Activated CD8-positive, alpha-beta T cell treated with anti-CD3 and anti-CD28 coated beads for 36 hours (primary cell): ENCODE data around the gene ARFGEF2. TPM values are rescaled to one million over a fixed set of nuclear protein-coding genes. Genes with fewer than 3 reads are reported as not detected.

ENCODE experiments used
- ATAC-seq: fragments of 200-7000 bp; cut with Tn5 transposase; one replicate; pipeline ENCODE4 v1.10.0; 2021; ENCODE audit warnings: mild to moderate bottlenecking, moderate library complexity
- CTCF ChIA-PET: fragments of 350-600 bp; sonication (Branson Sonifier 250); formaldehyde crosslinking; loops from one replicate; lab custom pipeline; 2021; ENCODE audit warnings: antibody characterized with exemption; lab: Charles Lee
- POLR2A ChIA-PET: fragments of 350-600 bp; sonication (Branson Sonifier 250); formaldehyde crosslinking; loops from one replicate; lab custom pipeline; 2021; ENCODE audit warnings: antibody characterized with exemption; lab: Charles Lee
- DNase-seq: peaks from one replicate; pipeline ENCODE4 v3.0.0-alpha.2; 2020
- H3K27ac Mint-ChIP-seq: one replicate; pipeline ENCODE4 v1.8.0; 2021; ENCODE audit warnings: mild to moderate bottlenecking, mixed read lengths
- H3K27me3 Mint-ChIP-seq: one replicate; pipeline ENCODE4 v1.8.0; 2021; ENCODE audit warnings: mixed read lengths
- H3K36me3 Mint-ChIP-seq: one replicate; pipeline ENCODE4 v1.8.0; 2021; ENCODE audit warnings: low read depth, mixed read lengths
- H3K4me1 Mint-ChIP-seq: one replicate; pipeline ENCODE4 v1.8.0; 2021; ENCODE audit warnings: low read depth, mixed read lengths
- H3K4me3 Mint-ChIP-seq: one replicate; pipeline ENCODE4 v1.8.0; 2021; ENCODE audit warnings: mild to moderate bottlenecking, moderate library complexity, mixed read lengths
- H3K9me3 Mint-ChIP-seq: one replicate; pipeline ENCODE4 v1.8.0; 2021; ENCODE audit warnings: mixed read lengths
- intact Hi-C: fragments of 100-400 bp; cut with micrococcal nuclease; formaldehyde crosslinking; loops from one replicate; pipeline ENCODE4 v1.10.0; 2022
- total RNA-seq, 2 experiments: library from RNA; stranded (reverse); gene quantifications; one replicate each; pipeline ENCODE4 v1.2.3, GENCODE V29; 2021
- TF ChIP-seq, protein P1 (sequence below): fragments of 200-600 bp; IDR thresholded peaks from one replicate; pipeline ENCODE4 v1.8.0; 2022; ENCODE audit warnings: antibody characterized with exemption, mild to moderate bottlenecking

Gene ARFGEF2
- total RNA-seq, 2 experiments from 2014 or later = 20.5 to 22.7 TPM

DNA sequence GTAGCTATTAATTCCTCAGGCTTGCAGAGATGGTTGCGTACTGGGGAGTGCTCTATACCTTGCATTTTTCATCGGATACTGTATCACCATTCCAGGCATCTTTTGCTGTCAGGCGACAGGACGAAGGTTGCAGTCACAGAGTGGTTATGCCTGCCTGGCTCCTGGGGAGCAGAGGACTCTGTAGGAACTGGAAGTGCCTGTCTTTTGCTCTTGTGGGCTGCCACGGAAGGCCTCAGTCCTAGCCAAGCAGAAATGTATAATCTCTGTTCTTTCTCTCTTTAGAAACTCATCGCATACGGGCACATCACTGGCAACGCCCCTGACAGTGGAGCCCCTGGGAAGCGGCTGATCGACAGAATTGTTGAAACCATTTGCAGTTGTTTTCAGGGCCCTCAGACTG is 29.5 kb downstream of the ARFGEF2 start:
- DNase-seq = no peak
- H3K4me1 Mint-ChIP-seq = no peaks in the 10 kb centered on the region
- TF ChIP-seq, protein P1, sequence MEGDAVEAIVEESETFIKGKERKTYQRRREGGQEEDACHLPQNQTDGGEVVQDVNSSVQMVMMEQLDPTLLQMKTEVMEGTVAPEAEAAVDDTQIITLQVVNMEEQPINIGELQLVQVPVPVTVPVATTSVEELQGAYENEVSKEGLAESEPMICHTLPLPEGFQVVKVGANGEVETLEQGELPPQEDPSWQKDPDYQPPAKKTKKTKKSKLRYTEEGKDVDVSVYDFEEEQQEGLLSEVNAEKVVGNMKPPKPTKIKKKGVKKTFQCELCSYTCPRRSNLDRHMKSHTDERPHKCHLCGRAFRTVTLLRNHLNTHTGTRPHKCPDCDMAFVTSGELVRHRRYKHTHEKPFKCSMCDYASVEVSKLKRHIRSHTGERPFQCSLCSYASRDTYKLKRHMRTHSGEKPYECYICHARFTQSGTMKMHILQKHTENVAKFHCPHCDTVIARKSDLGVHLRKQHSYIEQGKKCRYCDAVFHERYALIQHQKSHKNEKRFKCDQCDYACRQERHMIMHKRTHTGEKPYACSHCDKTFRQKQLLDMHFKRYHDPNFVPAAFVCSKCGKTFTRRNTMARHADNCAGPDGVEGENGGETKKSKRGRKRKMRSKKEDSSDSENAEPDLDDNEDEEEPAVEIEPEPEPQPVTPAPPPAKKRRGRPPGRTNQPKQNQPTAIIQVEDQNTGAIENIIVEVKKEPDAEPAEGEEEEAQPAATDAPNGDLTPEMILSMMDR = no peak
- POLR2A ChIA-PET = no interaction called here
- H3K36me3 Mint-ChIP-seq = peaks cover 26% of the 10 kb centered on the region
- no peak overlapping the region for H3K4me3 Mint-ChIP-seq
- no peak for ATAC-seq
- CTCF ChIA-PET = interaction anchor here (1.2 kb wide), 1 partner anchor 293 kb away, joined by 3 read pairs; no protein-coding TSS in a partner anchor
- intact Hi-C loops = no loop called here
- H3K9me3 Mint-ChIP-seq = no peaks in the 10 kb centered on the region
- no peaks in the 10 kb centered on the region for H3K27me3 Mint-ChIP-seq
- no peak overlapping the region for H3K27ac Mint-ChIP-seq

GRCh38 chr20:48951646-48952045 is 30.1 kb downstream of the ARFGEF2 start:
- Mint-ChIP-seq H3K4me3 (no peak overlapping the region), H3K9me3 (no peaks in the 10 kb centered on the region), H3K27ac (no peak overlapping the region), H3K36me3 (peaks cover 26% of the 10 kb centered on the region), H3K4me1 (no peaks in the 10 kb centered on the region), H3K27me3 (no peaks in the 10 kb centered on the region)
- intact Hi-C loops = no loop called here
- no peak for ATAC-seq
- DNase-seq = no peak
- CTCF ChIA-PET = no interaction called here
- TF ChIP-seq, protein P1 = no peak
- POLR2A ChIA-PET = no interaction called here

GRCh38 chr20:48952656-48953055 is 31.1 kb downstream of the ARFGEF2 start:
- H3K36me3 Mint-ChIP-seq = peaks cover 26% of the 10 kb centered on the region
- no peak for ATAC-seq

DNA sequence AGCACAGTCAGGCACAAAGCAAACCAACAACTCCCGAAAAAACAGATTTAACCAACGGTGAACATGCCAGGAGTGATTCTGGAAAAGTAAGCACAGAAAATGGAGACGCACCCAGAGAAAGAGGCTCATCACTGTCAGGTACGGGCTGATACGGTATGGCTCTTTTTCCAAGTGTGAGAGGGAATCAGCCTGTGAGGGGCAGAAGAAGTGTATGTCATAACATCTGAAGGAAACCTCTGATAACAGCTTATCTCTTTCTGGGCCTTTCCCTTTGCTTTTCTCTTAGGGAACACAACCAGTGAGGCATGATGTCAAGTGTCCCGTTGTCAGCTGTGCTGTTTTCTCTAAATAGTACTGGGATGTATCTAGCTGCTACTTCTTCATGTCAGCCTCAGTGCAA is 32.1 kb downstream of the ARFGEF2 start:
- no peaks in the 10 kb centered on the region for H3K9me3 Mint-ChIP-seq
- ATAC-seq = no peak
- TF ChIP-seq, protein P1 = no peak
- no peak overlapping the region for H3K4me3 Mint-ChIP-seq
- H3K27ac Mint-ChIP-seq = no peak overlapping the region
- no peaks in the 10 kb centered on the region for H3K4me1 Mint-ChIP-seq
- ChIA-PET CTCF (no interaction called here), POLR2A (interaction anchor here (0.6 kb wide), 1 partner anchor 19 kb away, joined by 3 read pairs; no protein-coding TSS in a partner anchor)
- H3K27me3 Mint-ChIP-seq = no peaks in the 10 kb centered on the region
- DNase-seq = no peak
- H3K36me3 Mint-ChIP-seq = peaks cover 29% of the 10 kb centered on the region
- intact Hi-C loops = no loop called here

More at GRCh38 chr20:48952656-48953055, 31.1 kb downstream of the ARFGEF2 start:
- CTCF ChIA-PET = no interaction called here
- Mint-ChIP-seq H3K27ac (no peak overlapping the region), H3K4me3 (no peak overlapping the region), H3K4me1 (no peaks in the 10 kb centered on the region), H3K9me3 (no peaks in the 10 kb centered on the region), H3K27me3 (no peaks in the 10 kb centered on the region)
- DNase-seq = no peak
- POLR2A ChIA-PET = no interaction called here
- TF ChIP-seq, protein P1 = no peak
- intact Hi-C loops = no loop called here

DNA sequence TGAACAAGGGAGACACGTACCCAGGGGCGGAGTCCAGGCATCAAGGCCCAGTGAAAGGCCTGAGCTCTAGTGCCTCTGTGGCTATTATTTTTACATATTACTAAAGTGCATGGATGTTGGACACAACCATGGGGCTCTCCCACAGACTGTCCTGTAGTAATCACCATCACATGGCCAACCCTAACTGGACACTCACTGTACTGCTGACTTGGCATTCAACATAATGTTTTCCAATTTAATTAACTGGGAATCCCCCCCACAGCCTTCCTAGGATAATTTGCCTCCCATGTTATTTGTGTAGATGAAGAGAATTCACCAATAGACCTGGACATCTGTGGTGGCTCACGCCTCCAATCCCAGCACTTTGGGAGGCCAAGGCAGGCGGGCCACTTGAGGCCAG is 34.5 kb downstream of the ARFGEF2 start:
- Mint-ChIP-seq H3K27ac (no peak overlapping the region), H3K4me1 (peaks cover 5% of the 10 kb centered on the region), H3K9me3 (no peaks in the 10 kb centered on the region), H3K4me3 (no peak overlapping the region), H3K27me3 (no peaks in the 10 kb centered on the region), H3K36me3 (peaks cover 26% of the 10 kb centered on the region)
- intact Hi-C loops = no loop called here
- ChIA-PET POLR2A (no interaction called here), CTCF (no interaction called here)
- DNase-seq (no peak), ATAC-seq (no peak)
- TF ChIP-seq, protein P1 = no peak
